NCI-H460 (cell line): ENCODE data around the gene IRF2. TPM values are rescaled to one million over a fixed set of nuclear protein-coding genes. Genes with fewer than 3 reads are reported as not detected.

Experiments
- DNase-seq: peaks from one replicate; pipeline ENCODE4 v3.0.0-alpha.2; 2016; ENCODE audit warnings: low read depth; ENCODE audit errors: extremely low read depth
- total RNA-seq: library from RNA; depleted of rRNA; stranded (reverse); fragments of >200 nt; shearing (Covaris generic); gene quantifications from 2 replicates; pipeline ENCODE4 v1.2.3, GENCODE V29; 2014

The IRF2 gene
- total RNA-seq, 1 experiment from 2014 or later = 27.2 TPM

- no peak for DNase-seq
Observed at GRCh38 chr4:184375027-184375426, 99.3 kb downstream of the IRF2 start.

GRCh38 chr4:184373886-184374405, 100.4 kb downstream of the IRF2 start:
- DNase-seq = no peak

- DNase-seq = no peak
Observed at GRCh38 chr4:184371390-184371787, 103.0 kb downstream of the IRF2 start.

- DNase-seq = no peak
Observed at GRCh38 chr4:184370711-184371389, 103.5 kb downstream of the IRF2 start.

GRCh38 chr4:184369871-184370270, 104.5 kb downstream of the IRF2 start:
- no peak for DNase-seq

GRCh38 chr4:184368731-184369130, 105.6 kb downstream of the IRF2 start:
- DNase-seq = no peak

- no peak for DNase-seq
Observed at GRCh38 chr4:184368290-184368689, 106.1 kb downstream of the IRF2 start.

GRCh38 chr4:184364100-184364921, 110.0 kb downstream of the IRF2 start:
- DNase-seq = no peak

GRCh38 chr4:184363258-184363657, 111.1 kb downstream of the IRF2 start:
- DNase-seq = no peak

GRCh38 chr4:184362396-184362795, 112.0 kb downstream of the IRF2 start:
- no peak for DNase-seq

- no peak for DNase-seq
Observed at GRCh38 chr4:184361443-184361842, 112.9 kb downstream of the IRF2 start.

GRCh38 chr4:184359888-184360287, 114.5 kb downstream of the IRF2 start:
- no peak for DNase-seq

GRCh38 chr4:184358521-184359232, 115.7 kb downstream of the IRF2 start:
- no peak for DNase-seq

GRCh38 chr4:184357772-184358171, 116.6 kb downstream of the IRF2 start:
- no peak for DNase-seq

GRCh38 chr4:184357165-184357564, 117.2 kb downstream of the IRF2 start:
- no peak for DNase-seq

GRCh38 chr4:184356366-184356765, 118.0 kb downstream of the IRF2 start:
- no peak for DNase-seq

- DNase-seq = no peak
Observed at GRCh38 chr4:184355857-184356256, 118.5 kb downstream of the IRF2 start.

GRCh38 chr4:184355111-184355604, 119.2 kb downstream of the IRF2 start:
- peak; percentile 8 for DNase-seq

GRCh38 chr4:184352891-184353290, 121.5 kb downstream of the IRF2 start:
- no peak for DNase-seq

GRCh38 chr4:184351560-184352451, 122.5 kb downstream of the IRF2 start:
- DNase-seq = no peak
